HG03575 (cell line): Measurements from ENCODE around the gene NPIPB12.
A peak's percentile ranks its signal among the peaks of the same experiment; 100 is the strongest.
"Not testable (repeated sequence)": the region's sequence is repeated elsewhere in the genome, so short reads cannot be mapped to it uniquely, and the experiment has no call there.

Experiments used
- ATAC-seq: cut with Tn5 transposase; IDR thresholded peaks from one replicate; pipeline ENCODE4 v1.9.1; 2021; ENCODE audit not compliant: unreplicated experiment, insufficient number of reproducible peaks, low FRiP score; ENCODE audit errors: extremely low read depth

Gene NPIPB12

GRCh38 chr16:29506308-29506707, at the start of gene NPIPB12:
Gene NPIPB12, minus strand, starts transcription at chr16:29506408.
- not testable (repeated sequence) for ATAC-seq

GRCh38 chr16:29521520-29521919, 15.3 kb upstream of the NPIPB12 start:
- not testable (repeated sequence) for ATAC-seq

GRCh38 chr16:29482276-29482675, 23.9 kb downstream of the NPIPB12 start:
- not testable (repeated sequence) for ATAC-seq

GRCh38 chr16:29472065-29472464, 34.1 kb downstream of the NPIPB12 start:
- ATAC-seq, result not testable (repeated sequence)

GRCh38 chr16:29469660-29470059, 36.5 kb downstream of the NPIPB12 start:
- ATAC-seq, result not testable (repeated sequence)

- not testable (repeated sequence) for ATAC-seq
Observed at GRCh38 chr16:29467654-29468366, 38.4 kb downstream of the NPIPB12 start.

GRCh38 chr16:29466904-29467303, 39.3 kb downstream of the NPIPB12 start:
- not testable (repeated sequence) for ATAC-seq

GRCh38 chr16:29465985-29466824, 40.0 kb downstream of the NPIPB12 start:
- not testable (repeated sequence) for ATAC-seq

GRCh38 chr16:29460647-29461030, 45.6 kb downstream of the NPIPB12 start:
- ATAC-seq, result not testable (repeated sequence)

- ATAC-seq, result not testable (repeated sequence)
Observed at GRCh38 chr16:29459706-29460646, 46.2 kb downstream of the NPIPB12 start, which contains the start of gene SULT1A4. Gene SULT1A4, plus strand, starts transcription at chr16:29459913. Its CDS starts 1,473 bp downstream, at chr16:29461386.

- ATAC-seq, result not testable (repeated sequence)
Observed at GRCh38 chr16:29457660-29458059, 48.5 kb downstream of the NPIPB12 start.

GRCh38 chr16:29454828-29455227, 51.4 kb downstream of the NPIPB12 start:
- ATAC-seq, result peak; percentile 12

- ATAC-seq, result peak; percentile 59
Observed at GRCh38 chr16:29454269-29454668, 51.9 kb downstream of the NPIPB12 start, which contains the start of the genes BOLA2 and SLX1B. Gene BOLA2, minus strand, starts transcription at chr16:29454351. Its CDS starts 98 bp downstream, at chr16:29454253. Gene SLX1B, plus strand, starts transcription at chr16:29454533.

GRCh38 chr16:29453754-29454153, 52.5 kb downstream of the NPIPB12 start:
- ATAC-seq, result not testable (repeated sequence)
